HG02571 (cell line): ENCODE data around the gene PIK3C2G.
"Not testable (repeated sequence)": the region's sequence is repeated elsewhere in the genome, so short reads cannot be mapped to it uniquely, and the experiment has no call there.

Source experiments
- ATAC-seq: cut with Tn5 transposase; IDR thresholded peaks from one replicate; pipeline ENCODE4 v1.9.1; 2021; ENCODE audit warnings: mild to moderate bottlenecking, moderate library complexity; ENCODE audit not compliant: unreplicated experiment

Gene PIK3C2G, protein sequence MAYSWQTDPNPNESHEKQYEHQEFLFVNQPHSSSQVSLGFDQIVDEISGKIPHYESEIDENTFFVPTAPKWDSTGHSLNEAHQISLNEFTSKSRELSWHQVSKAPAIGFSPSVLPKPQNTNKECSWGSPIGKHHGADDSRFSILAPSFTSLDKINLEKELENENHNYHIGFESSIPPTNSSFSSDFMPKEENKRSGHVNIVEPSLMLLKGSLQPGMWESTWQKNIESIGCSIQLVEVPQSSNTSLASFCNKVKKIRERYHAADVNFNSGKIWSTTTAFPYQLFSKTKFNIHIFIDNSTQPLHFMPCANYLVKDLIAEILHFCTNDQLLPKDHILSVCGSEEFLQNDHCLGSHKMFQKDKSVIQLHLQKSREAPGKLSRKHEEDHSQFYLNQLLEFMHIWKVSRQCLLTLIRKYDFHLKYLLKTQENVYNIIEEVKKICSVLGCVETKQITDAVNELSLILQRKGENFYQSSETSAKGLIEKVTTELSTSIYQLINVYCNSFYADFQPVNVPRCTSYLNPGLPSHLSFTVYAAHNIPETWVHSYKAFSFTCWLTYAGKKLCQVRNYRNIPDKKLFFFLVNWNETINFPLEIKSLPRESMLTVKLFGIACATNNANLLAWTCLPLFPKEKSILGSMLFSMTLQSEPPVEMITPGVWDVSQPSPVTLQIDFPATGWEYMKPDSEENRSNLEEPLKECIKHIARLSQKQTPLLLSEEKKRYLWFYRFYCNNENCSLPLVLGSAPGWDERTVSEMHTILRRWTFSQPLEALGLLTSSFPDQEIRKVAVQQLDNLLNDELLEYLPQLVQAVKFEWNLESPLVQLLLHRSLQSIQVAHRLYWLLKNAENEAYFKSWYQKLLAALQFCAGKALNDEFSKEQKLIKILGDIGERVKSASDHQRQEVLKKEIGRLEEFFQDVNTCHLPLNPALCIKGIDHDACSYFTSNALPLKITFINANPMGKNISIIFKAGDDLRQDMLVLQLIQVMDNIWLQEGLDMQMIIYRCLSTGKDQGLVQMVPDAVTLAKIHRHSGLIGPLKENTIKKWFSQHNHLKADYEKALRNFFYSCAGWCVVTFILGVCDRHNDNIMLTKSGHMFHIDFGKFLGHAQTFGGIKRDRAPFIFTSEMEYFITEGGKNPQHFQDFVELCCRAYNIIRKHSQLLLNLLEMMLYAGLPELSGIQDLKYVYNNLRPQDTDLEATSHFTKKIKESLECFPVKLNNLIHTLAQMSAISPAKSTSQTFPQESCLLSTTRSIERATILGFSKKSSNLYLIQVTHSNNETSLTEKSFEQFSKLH (N-terminal part only)

DNA sequence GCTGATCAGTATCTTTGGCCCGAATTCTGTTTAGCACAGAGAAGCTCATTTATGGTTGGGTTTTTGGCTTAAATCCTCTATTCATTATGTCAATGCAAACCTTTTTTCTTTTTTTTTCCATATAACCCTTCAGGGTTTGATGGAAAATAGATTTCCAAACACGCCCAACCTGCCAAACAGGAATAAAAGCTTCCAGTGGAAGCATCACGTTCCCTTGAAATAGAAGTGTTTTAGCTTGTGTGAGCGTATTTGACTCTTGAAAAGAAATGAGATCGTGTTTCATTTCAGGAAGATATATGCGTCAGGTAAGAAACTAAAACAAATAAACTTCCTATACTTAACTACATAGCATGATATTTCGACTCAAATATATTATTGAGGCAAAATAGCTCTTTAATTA, at the start of gene PIK3C2G:
TSS of gene PIK3C2G (plus strand) at position 246 of the 400 bp plus-strand sequence. CDS start 20,564 bp downstream, outside the sequence.
- ATAC-seq = no peak

DNA sequence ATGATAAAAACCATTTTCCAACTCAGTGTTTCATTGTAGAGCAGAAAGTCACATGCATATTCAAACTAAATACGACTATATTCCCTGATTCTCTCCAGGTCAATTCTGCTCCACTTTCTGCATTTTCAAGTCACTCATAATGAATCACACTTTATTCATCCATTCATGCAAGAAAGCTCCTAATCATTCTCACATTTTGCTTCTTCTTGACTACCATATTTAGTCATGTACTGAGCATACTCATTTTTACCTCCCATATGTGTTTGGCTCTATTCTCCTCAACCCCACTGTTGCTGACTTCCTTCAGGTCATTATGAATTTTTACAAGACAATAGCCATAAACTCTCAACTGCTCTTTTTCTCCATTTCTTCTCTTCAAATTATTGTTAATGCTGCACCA, 43.4 kb upstream of the PIK3C2G start:
- no peak for ATAC-seq

DNA sequence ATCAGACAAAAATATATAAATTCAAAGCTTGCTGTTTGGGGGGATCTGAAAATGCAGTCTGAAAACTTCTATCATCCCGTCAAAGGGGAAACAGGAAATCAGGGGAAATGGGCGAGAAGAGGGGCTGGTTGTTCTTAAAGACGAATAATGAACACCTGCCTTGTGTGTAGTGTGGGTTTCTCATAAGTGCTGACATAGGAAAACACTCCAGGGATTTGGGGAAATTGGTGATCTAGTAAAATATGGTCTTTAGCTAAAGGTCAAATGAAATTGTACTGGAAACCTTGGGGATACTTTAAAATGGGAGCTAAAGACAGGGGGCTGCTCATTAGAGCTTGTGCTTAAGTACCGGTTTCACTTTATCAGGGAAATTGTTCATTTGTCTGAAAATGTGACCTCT, 39.6 kb upstream of the PIK3C2G start:
- ATAC-seq = no peak

DNA sequence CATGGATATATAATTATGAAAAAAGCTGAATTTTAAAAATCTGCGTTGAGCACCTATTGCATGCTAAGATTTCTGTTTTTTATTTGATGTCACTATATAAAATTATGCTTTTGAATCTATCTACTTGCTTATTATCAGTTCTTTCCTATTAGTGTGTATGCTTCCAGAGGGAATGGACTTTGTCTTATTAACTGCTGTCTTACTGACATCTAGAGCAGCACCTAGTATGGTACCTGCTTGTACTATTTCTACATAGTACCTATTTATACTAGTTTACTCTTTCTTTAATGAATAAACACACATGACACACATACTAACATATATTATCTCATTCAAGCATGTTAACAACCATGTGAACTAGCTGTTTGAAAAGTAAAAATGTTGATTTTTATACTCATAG, 38.6 kb upstream of the PIK3C2G start:
- ATAC-seq = no peak

DNA sequence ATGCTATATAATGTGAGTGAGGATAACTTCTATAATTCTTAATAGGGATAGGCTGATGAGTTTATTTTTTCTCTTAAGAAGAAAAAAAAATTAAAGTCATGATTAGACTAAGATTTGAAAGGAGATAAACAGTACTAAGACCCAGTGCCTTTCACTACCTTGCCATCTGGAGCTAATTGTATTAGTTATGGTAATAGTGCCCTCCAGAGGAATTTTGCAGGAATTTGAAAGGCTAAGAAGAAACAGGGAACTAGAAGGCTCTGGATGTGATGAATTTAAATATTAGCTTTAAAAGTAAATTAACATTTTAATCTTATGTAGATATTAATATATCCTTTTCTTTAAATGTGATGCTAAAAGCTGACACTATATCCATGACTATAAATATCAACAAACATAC, 36.6 kb upstream of the PIK3C2G start:
- ATAC-seq = no peak

DNA sequence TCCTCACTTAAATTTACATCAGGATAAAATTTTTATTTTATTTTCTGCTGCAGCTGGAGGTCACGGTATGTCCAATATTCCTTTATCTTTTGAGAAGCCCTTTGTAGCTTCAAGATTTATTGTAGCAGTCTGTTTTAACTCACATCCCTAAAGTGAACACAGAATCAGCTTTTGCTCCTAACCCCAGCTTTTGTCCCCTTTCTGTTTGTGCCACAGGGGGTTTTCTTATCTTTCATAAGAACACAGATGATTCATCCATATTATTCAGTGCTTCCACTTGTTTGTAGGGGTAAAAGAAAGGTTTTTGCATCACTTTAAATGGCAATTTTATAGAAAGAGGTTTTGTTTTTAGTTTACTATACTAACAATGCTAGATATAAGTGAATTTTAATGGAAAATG, 21.8 kb upstream of the PIK3C2G start:
- no peak for ATAC-seq

DNA sequence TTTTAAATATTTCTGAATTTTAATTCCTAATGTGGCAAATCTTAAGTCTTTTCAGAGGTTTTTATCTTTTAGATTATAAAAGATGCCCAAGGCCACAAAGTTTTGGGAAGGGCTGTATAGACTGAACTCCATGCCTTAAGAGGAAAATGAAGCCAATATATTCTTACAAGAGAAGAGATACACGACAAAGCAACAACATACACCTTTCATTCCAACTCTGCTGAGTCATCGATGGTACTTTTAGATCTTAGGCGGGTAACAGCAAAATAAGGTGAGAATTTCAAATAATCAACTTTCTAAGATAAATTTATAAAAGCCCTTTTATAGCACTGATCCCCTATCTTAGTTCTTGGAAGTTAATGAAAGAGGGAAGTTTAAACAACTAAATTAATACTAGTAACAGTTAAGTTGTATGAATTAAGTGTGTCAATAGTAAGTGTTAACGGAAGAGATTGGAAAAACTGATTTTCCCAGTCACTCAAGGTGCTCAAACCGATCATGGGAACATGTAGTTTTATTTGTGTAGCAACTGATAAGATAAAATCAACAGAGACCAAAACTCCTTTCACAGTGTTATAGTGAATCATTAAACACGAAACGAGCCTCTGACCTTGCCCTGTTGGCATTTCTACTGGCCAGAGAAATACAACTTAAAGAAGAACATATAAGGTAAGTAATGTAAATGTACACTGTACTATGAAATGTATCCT, 18.8 kb upstream of the PIK3C2G start:
- no peak for ATAC-seq

DNA sequence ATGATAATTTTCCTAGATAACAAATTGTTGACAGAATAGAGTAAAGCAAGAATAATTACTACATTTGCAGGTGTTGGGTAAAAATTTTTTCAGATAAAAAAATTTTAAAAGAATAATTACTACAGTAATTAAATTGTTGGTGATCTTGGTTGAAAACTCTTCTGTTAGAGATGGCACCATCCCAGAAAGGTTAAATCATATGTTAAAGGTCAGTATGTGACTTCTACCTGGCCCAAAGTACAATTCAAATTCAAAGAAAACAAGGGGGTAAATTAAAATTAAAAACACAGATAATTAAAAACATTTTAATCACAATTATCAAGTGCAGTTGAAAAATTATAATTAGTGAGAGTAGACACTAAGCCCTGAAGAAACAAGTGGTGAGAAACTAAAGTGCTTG, 18.1 kb upstream of the PIK3C2G start:
- no peak for ATAC-seq

DNA sequence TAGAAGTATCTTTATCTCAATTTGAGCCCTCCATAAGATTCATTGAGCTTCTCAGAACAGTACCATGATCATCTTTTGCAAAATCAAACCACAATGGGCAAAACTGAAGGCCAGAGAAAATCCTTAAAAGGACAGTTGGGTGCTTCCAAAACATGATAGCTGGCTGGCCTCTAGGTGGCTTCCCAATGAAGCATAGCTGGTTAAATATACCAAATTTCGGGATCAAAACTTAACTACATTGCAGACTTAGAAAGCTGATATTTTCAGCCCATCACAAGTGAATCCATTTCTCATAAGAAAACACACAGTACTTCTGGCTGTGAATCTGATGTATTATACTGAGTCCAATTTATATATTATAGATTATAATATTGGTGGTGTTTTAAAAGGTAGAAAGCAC, 15.3 kb upstream of the PIK3C2G start:
- no peak for ATAC-seq

DNA sequence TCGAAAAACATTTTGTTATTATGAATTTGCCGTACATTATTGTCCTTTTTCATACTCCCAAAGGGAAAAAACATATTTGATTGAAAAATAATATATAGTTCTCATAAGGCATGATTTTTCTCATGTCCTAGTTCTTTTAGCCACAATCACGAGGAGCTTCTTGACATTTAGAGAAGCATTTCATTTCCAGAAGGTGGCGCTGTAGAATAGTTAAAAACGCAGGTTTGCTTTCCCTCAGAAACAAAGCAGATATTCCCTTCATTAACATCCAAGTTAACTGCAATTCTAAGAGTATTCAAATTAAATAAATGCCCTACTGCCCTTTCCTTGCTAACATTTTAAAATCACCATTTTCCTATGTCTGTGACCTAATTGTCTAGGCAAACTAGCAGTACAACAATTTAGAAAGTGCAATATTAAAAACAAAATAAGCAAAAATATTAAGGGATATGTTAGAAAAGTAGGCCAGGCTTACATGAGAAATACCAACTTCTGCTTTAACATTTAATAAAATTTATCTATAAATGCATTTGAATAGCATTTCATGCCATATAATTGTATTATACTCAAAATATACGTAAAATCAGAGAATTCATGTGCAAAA, 10.9 kb upstream of the PIK3C2G start:
- no peak for ATAC-seq

DNA sequence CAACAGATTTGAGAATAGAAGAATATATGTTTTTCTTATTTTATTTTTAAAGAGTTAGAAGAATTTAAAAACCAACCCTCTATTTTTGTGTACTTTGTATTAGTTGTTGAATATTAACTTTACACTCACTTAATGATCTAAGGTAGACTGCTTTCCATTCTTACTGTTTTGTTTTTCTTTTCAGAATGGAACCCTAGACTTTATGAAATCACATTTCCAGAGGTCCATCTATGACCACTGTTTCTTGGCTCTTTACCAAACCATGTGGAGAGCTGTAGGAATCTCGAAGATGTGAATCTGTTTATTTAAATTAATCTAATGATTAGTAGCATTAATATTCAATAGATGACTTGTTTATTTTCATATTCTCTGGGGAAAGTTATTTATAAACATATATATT, 7.2 kb upstream of the PIK3C2G start:
- ATAC-seq = no peak

DNA sequence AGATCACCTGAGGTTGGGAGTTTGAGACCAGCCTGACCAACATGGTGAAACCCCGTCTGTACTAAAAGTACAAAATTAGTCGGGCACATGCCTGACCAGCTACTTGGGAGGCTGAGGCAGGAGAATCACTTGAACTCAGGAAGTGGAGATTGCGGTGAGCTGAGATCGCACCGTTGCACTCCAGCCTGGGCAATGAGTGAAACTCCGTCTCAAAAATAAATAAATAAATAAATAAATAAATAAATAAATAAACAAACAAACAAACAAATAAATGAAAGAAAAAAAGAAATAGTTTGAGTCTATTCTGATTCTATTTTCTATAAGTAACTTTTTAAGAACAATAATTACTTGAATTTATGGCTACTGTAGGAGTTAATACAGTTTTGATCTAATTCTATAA, 6.3 kb upstream of the PIK3C2G start:
- ATAC-seq = not testable (repeated sequence)

DNA sequence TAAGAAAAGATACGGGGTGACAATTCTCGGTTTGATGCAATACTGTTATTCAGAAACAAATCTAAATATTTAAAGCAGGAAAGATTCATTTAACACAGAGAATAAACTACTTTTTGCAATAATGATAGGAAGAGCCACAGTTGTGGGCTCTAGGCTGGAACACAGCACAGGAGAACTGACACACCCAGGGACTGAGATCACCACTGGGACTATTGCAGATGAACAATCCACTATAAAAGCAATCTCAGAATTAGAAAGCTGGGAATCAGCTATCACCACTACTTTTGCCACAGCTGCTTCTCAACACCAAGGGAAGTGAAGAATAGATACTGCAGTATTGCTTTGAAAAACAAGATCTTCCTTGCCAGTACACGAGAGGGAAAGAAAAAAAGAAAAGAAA, 4.1 kb upstream of the PIK3C2G start:
- no peak for ATAC-seq

DNA sequence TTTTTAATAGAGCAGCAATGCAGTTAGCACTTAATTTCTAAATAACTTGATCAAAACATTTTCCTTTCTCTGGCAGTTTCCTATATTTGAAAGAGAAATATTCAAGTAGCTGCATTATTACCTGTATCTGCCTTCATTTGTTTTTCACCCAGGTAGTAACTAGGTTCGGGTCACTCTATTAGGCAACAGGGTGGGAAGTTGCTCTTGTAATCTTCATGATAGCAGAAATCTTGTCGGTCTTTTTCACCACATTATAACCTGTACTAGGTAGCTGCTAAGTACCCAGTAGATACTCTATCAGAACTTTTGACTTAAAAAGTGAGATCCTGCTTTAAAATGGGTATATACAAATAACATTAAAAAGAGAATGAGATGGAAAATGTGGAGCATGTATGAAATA, 2.4 kb upstream of the PIK3C2G start:
- ATAC-seq = no peak

DNA sequence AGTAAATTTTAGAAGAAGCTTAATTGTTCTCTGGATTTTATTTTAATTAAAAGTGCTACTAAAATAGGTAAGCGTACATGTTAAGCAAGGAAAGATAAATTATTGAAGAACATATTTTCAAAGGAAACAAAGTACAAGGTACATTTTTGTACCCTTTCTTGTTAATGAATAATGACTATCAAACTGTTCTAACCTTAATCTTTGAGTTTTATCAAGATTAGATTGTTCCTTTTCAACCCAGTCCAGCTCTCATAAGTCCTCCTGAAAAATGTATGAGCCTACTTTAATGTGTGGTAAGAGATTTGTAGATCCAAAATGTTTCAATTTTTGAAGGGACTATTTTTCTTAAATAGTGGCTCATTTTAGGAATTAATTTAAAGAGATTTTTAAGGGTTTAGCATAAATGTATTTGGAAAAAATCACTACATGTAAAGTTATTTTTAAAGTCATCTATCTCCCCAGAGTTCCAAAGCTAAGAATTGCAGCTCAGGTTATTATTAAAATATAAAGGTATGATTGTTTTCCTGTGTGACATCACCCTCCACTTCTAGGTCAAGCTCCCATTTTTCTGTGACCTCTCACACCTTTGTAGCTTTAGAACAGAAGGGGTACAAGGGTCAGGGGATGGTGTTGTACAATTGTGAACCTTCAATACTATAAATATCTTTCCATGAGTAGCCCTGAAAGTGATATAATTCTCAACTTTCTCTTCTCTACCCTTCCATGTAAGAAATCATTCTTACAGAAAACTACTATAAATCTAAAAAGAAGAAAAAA, 1.2 kb upstream of the PIK3C2G start:
- ATAC-seq = no peak

DNA sequence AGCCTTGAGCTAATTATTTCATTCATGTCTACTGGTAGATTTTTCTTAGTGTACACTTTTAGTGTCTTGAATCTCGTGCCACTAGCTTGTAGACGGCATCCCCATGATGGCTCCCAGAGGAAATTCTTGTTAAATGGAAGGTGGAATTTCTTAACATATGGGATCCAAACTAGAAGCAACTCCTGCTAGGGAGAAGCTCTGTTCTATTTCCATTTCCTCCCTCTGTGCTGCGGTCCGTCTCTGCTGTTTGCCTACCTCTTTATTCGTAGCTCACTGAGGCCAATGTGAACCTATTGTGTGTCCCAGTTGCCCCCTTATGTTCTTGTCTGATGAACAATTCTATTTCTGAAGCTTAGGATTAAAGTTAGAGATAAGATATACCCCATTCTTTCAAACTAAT, 588 bp downstream of the PIK3C2G start:
- ATAC-seq = no peak

DNA sequence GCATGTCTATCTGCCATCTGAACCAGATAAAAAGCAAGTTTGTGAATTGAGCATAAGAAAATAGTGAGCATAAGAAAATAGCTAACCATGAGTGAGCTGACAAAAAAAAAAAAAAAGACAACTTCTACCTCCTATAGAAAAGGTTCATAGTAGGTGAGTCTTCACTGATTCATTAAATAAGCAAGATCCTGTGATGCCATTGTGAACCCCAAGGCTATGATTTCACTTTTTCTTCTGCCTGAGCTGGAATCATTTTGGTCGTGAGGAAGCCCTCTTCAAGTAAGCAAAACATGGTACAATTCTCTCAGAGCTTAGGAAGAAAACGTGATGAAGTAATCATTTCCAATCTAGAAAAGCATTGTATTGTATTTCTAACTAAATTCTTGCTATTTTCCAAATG, 1.2 kb downstream of the PIK3C2G start:
- no peak for ATAC-seq

DNA sequence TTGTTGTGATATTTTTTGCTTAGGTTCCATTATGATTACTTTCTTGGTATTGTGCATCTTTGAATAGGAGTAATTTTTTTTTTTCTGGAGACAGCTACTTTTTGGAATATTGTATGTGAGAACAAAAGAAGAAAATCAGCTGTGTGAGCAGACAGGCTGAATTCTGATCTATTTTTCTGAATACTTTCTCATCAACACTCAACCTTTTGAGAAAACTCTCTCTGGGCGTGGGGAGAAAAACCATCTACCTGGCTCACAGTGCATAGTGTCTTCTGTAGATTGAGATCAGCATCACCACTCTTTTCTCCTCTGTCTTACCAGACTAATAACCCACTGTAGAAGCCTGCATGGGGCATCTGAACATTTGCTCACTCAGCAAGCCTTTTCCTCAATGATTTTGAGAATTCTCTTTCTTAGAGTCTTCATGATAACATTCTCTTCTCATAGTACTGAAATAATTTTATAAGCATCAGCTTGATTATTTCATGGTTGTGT, 3.3 kb downstream of the PIK3C2G start:
- no peak for ATAC-seq

DNA sequence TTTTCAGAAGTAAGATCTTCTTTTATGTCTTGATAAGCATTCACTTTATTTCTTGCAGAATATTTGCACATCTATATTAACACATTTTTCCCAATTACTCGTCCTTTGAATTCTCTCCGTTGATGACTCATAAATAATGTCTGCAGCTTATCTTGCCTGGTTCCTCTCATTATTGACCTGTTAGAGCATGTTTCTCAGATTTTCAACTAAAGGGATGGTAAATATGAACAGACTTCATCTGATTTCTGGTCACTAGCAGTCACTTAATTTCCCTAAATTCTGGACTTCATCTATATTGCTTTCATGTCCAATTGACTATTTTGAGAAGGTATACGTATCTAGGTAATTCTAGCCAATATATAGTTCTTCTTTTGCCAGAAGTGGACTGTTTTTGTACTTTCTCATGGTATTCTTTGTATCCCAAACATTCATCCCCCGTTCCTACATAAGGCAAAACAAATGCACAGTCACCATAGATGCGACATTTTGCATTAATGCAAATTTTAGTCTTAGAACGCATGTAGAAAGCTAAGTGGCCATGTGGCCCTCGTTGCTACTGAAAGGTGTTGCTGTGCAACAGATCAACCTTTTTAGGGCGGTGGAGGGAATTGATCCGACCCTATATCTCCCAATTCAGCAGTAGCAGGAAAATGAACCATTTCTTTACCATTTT, 6.2 kb downstream of the PIK3C2G start:
- ATAC-seq = no peak
